HUES48 (cell line): ENCODE data around the gene TSKU.

Experiments used
- H3K27ac ChIP-seq: one replicate; pipeline ENCODE4 v1.7.0; 2013; ENCODE audit warnings: low read depth, low read length, inconsistent platforms
- H3K27me3 ChIP-seq: 2 replicates; pipeline ENCODE4 v1.6.1; 2013; ENCODE audit warnings: mild to moderate bottlenecking, low read length; ENCODE audit not compliant: control insufficient read depth, insufficient read depth
- H3K36me3 ChIP-seq: 2 replicates; pipeline ENCODE4 v1.6.1; 2013; ENCODE audit warnings: low read length; ENCODE audit not compliant: control insufficient read depth, insufficient read depth
- H3K4me1 ChIP-seq: 2 replicates; pipeline ENCODE4 v1.6.1; 2013; ENCODE audit warnings: mild to moderate bottlenecking, low read length; ENCODE audit not compliant: control insufficient read depth, insufficient read depth
- H3K4me3 ChIP-seq: 2 replicates; pipeline ENCODE4 v1.5.1; 2013; ENCODE audit warnings: mild to moderate bottlenecking, low read depth, low read length
- H3K9ac ChIP-seq: 2 replicates; pipeline ENCODE4 v1.6.1; 2013; ENCODE audit warnings: mild to moderate bottlenecking, low read depth, low read length, moderate library complexity
- H3K9me3 ChIP-seq: 2 replicates; pipeline ENCODE4 v1.6.1; 2013; ENCODE audit warnings: low read length; ENCODE audit not compliant: control insufficient read depth, insufficient read depth

TSKU gene

GRCh38 chr11:76783896-76784813 is 999 bp downstream of the TSKU start:
- Histone ChIP-seq H3K9ac (peak overlapping the region; percentile 96), H3K27ac (peak overlapping the region; percentile 97), H3K4me1 (peaks cover 40% of the 10 kb centered on the region), H3K4me3 (peak overlapping the region; percentile 96), H3K9me3 (no peaks in the 10 kb centered on the region), H3K36me3 (peaks cover 10% of the 10 kb centered on the region; the same call in 1 of the 2 replicates), H3K27me3 (no peaks in the 10 kb centered on the region)

GRCh38 chr11:76785513-76785912 is 2.4 kb downstream of the TSKU start:
- peak overlapping the region; percentile 96 for H3K4me3 ChIP-seq
- peaks cover 40% of the 10 kb centered on the region for H3K4me1 ChIP-seq
- H3K9me3 ChIP-seq = peaks cover 5% of the 10 kb centered on the region; the same call in 1 of the 2 replicates
- H3K27me3 ChIP-seq = no peaks in the 10 kb centered on the region
- H3K36me3 ChIP-seq = peaks cover 10% of the 10 kb centered on the region; the same call in 1 of the 2 replicates
- no peak overlapping the region for H3K9ac ChIP-seq
- H3K27ac ChIP-seq = peak overlapping the region; percentile 48

GRCh38 chr11:76786016-76786415 is 2.9 kb downstream of the TSKU start:
- H3K36me3 ChIP-seq = peaks cover 8% of the 10 kb centered on the region; the same call in 1 of the 2 replicates
- H3K9me3 ChIP-seq = peaks cover 6% of the 10 kb centered on the region; the same call in 1 of the 2 replicates
- H3K27ac ChIP-seq = no peak overlapping the region
- 0 out of 2 replicates have a peak overlapping the region, but pooled peaks have one; percentile 96 for H3K4me3 ChIP-seq
- H3K27me3 ChIP-seq = no peaks in the 10 kb centered on the region
- H3K4me1 ChIP-seq = peaks cover 36% of the 10 kb centered on the region
- H3K9ac ChIP-seq = no peak overlapping the region

GRCh38 chr11:76786441-76787014 is 3.4 kb downstream of the TSKU start:
- Histone ChIP-seq H3K4me3 (no peak overlapping the region), H3K36me3 (peaks cover 8% of the 10 kb centered on the region; the same call in 1 of the 2 replicates), H3K4me1 (peaks cover 31% of the 10 kb centered on the region), H3K27ac (no peak overlapping the region), H3K9me3 (peaks cover 9% of the 10 kb centered on the region; the same call in 1 of the 2 replicates), H3K27me3 (no peaks in the 10 kb centered on the region), H3K9ac (no peak overlapping the region)

GRCh38 chr11:76787271-76787670 is 4.1 kb downstream of the TSKU start:
- peaks cover 13% of the 10 kb centered on the region; the same call in 1 of the 2 replicates for H3K9me3 ChIP-seq
- H3K36me3 ChIP-seq = peaks cover 8% of the 10 kb centered on the region; the same call in 1 of the 2 replicates
- H3K27ac ChIP-seq = peak overlapping the region; percentile 72
- no peaks in the 10 kb centered on the region for H3K27me3 ChIP-seq
- peaks cover 26% of the 10 kb centered on the region for H3K4me1 ChIP-seq
- H3K4me3 ChIP-seq = no peak overlapping the region
- H3K9ac ChIP-seq = no peak overlapping the region

- Histone ChIP-seq H3K27me3 (no peaks in the 10 kb centered on the region), H3K9ac (no peak overlapping the region), H3K4me1 (peaks cover 30% of the 10 kb centered on the region), H3K4me3 (no peak overlapping the region), H3K27ac (peak overlapping the region; percentile 72), H3K36me3 (peaks cover 8% of the 10 kb centered on the region; the same call in 1 of the 2 replicates), H3K9me3 (peaks cover 17% of the 10 kb centered on the region; the same call in 1 of the 2 replicates)
Observed at GRCh38 chr11:76787911-76788596, 4.9 kb downstream of the TSKU start.

- peaks cover 8% of the 10 kb centered on the region; the same call in 1 of the 2 replicates for H3K36me3 ChIP-seq
- H3K4me1 ChIP-seq = peaks cover 33% of the 10 kb centered on the region
- H3K9me3 ChIP-seq = peaks cover 17% of the 10 kb centered on the region; the same call in 1 of the 2 replicates
- no peak overlapping the region for H3K4me3 ChIP-seq
- no peaks in the 10 kb centered on the region for H3K27me3 ChIP-seq
- H3K9ac ChIP-seq = no peak overlapping the region
- peak overlapping the region; percentile 62 for H3K27ac ChIP-seq
Observed at GRCh38 chr11:76788661-76789442, 5.7 kb downstream of the TSKU start.

GRCh38 chr11:76789443-76789719 is 6.2 kb downstream of the TSKU start:
- peaks cover 37% of the 10 kb centered on the region for H3K4me1 ChIP-seq

GRCh38 chr11:76790251-76790650 is 7.1 kb downstream of the TSKU start:
- H3K27ac ChIP-seq = no peak overlapping the region
- peaks cover 10% of the 10 kb centered on the region; the same call in 1 of the 2 replicates for H3K36me3 ChIP-seq
- peaks cover 31% of the 10 kb centered on the region for H3K4me1 ChIP-seq
- no peak overlapping the region for H3K4me3 ChIP-seq
- no peaks in the 10 kb centered on the region for H3K27me3 ChIP-seq
- H3K9me3 ChIP-seq = peaks cover 17% of the 10 kb centered on the region; the same call in 1 of the 2 replicates
- no peak overlapping the region for H3K9ac ChIP-seq

More at GRCh38 chr11:76789443-76789719, 6.2 kb downstream of the TSKU start:
- Histone ChIP-seq H3K9me3 (peaks cover 17% of the 10 kb centered on the region; the same call in 1 of the 2 replicates), H3K36me3 (peaks cover 8% of the 10 kb centered on the region; the same call in 1 of the 2 replicates), H3K4me3 (no peak overlapping the region), H3K27ac (no peak overlapping the region), H3K9ac (no peak overlapping the region), H3K27me3 (no peaks in the 10 kb centered on the region)
